SK-N-SH treated with all-trans-retinoic acid at 6 μM for 48 hours (cell line): ENCODE measurements around the gene KIR2DL3.
"Not testable (repeated sequence)": the region's sequence is repeated elsewhere in the genome, so short reads cannot be mapped to it uniquely, and the experiment has no call there.

ENCODE experiments used
- ATAC-seq: fragments of 200-7000 bp; cut with Tn5 transposase; 3 replicates; pipeline ENCODE4 v1.9.1; 2020; ENCODE audit warnings: mild to moderate bottlenecking, moderate library complexity
- ARNTL ChIP-seq: fragments of 450-650 bp; formaldehyde crosslinking; IDR thresholded peaks from 2 replicates; pipeline ENCODE4 v1.5.0; 2020; ENCODE audit warnings: low read depth, mild to moderate bottlenecking, moderate library complexity, borderline replicate concordance
- BACH2 ChIP-seq: fragments of 250-450 bp; sonication (Bioruptor Pico); IDR thresholded peaks from 2 replicates; pipeline ENCODE4 v1.9.0; 2021; ENCODE audit warnings: mild to moderate bottlenecking, borderline replicate concordance
- CSDC2 ChIP-seq: fragments of 250-450 bp; sonication (Bioruptor Pico); IDR thresholded peaks from 2 replicates; pipeline ENCODE4 v1.5.0; 2020; ENCODE audit warnings: mild to moderate bottlenecking, moderate library complexity
- CSRNP3 ChIP-seq: fragments of 250-450 bp; sonication (Bioruptor Pico); IDR thresholded peaks from 2 replicates; pipeline ENCODE4 v1.5.1; 2021; ENCODE audit warnings: mild to moderate bottlenecking, moderate library complexity
- ESRRG ChIP-seq: fragments of 250-450 bp; sonication (Bioruptor Pico); IDR thresholded peaks from 2 replicates; pipeline ENCODE4 v1.6.1; 2021; ENCODE audit warnings: mild to moderate bottlenecking
- GLIS3 ChIP-seq: fragments of 250-450 bp; sonication (Bioruptor Pico); IDR thresholded peaks from 2 replicates; pipeline ENCODE4 v1.5.0; 2020; ENCODE audit warnings: mild to moderate bottlenecking, moderate library complexity
- ISL1 ChIP-seq: fragments of 250-450 bp; sonication (Bioruptor Pico); IDR thresholded peaks from 2 replicates; pipeline ENCODE4 v2.1.2; 2022; ENCODE audit warnings: mild to moderate bottlenecking, moderate library complexity
- OSR1 ChIP-seq: fragments of 250-450 bp; sonication (Bioruptor Pico); IDR thresholded peaks from 2 replicates; pipeline ENCODE4 v1.8.0; 2022; ENCODE audit warnings: moderate library complexity, mild to moderate bottlenecking, inconsistent platforms
- PPARA ChIP-seq: fragments of 250-450 bp; sonication (Bioruptor Pico); IDR thresholded peaks from 2 replicates; pipeline ENCODE4 v1.5.0; 2020; ENCODE audit warnings: mild to moderate bottlenecking, borderline replicate concordance
- RARB ChIP-seq: fragments of 250-450 bp; sonication (Bioruptor Pico); IDR thresholded peaks from 2 replicates; pipeline ENCODE4 v1.8.0; 2021; ENCODE audit warnings: mild to moderate bottlenecking, moderate library complexity
- SNAI2 ChIP-seq: fragments of 250-450 bp; sonication (Bioruptor Pico); IDR thresholded peaks from 2 replicates; pipeline ENCODE4 v1.5.0; 2020; ENCODE audit warnings: mild to moderate bottlenecking, moderate library complexity
- TCF4 ChIP-seq: fragments of 250-450 bp; sonication (Bioruptor Pico); IDR thresholded peaks from 2 replicates; pipeline ENCODE4 v1.8.0; 2021; ENCODE audit warnings: mild to moderate bottlenecking, moderate library complexity, borderline replicate concordance
- TOX ChIP-seq: fragments of 250-450 bp; sonication (Bioruptor Pico); IDR thresholded peaks from 2 replicates; pipeline ENCODE4 v1.8.0; 2021; ENCODE audit warnings: mild to moderate bottlenecking, moderate library complexity, borderline replicate concordance
- ZFP30 ChIP-seq: fragments of 450-650 bp; formaldehyde crosslinking; IDR thresholded peaks from 2 replicates; pipeline ENCODE4 v1.5.0; 2022; ENCODE audit warnings: mild to moderate bottlenecking, moderate library complexity
- ZNF565 ChIP-seq: fragments of 450-650 bp; formaldehyde crosslinking; conservative IDR thresholded peaks from 2 replicates; pipeline ENCODE4 v1.5.0; 2020; ENCODE audit warnings: low read depth, mild to moderate bottlenecking, moderate library complexity
- ZNF70 ChIP-seq: fragments of 450-650 bp; formaldehyde crosslinking; IDR thresholded peaks from 2 replicates; pipeline ENCODE4 v1.5.0; 2020; ENCODE audit warnings: mild to moderate bottlenecking, moderate library complexity
- ZNF8 ChIP-seq: fragments of 450-650 bp; formaldehyde crosslinking; IDR thresholded peaks from 2 replicates; pipeline ENCODE4 v1.5.0; 2020; ENCODE audit warnings: mild to moderate bottlenecking, moderate library complexity
- TF ChIP-seq, protein P1 (sequence below): fragments of 250-450 bp; sonication (Bioruptor Pico); IDR thresholded peaks from 2 replicates; pipeline ENCODE4 v1.5.1; 2020; ENCODE audit warnings: low read depth, mild to moderate bottlenecking, moderate library complexity
- TF ChIP-seq, protein P2 (sequence below): fragments of 250-450 bp; sonication (Bioruptor Pico); IDR thresholded peaks from 2 replicates; pipeline ENCODE4 v1.8.0; 2021; ENCODE audit warnings: low read depth, mild to moderate bottlenecking, moderate library complexity, borderline replicate concordance
- TF ChIP-seq, protein P3 (sequence below): fragments of 250-450 bp; sonication (Bioruptor Pico); IDR thresholded peaks from 2 replicates; pipeline ENCODE4 v1.8.0; 2020; ENCODE audit warnings: mild to moderate bottlenecking, moderate library complexity, borderline replicate concordance
- TF ChIP-seq, protein P4 (sequence below): fragments of 250-450 bp; sonication (Bioruptor Pico); IDR thresholded peaks from 2 replicates; pipeline ENCODE4 v1.5.0; 2020; ENCODE audit warnings: mild to moderate bottlenecking, moderate library complexity

Gene KIR2DL3

DNA sequence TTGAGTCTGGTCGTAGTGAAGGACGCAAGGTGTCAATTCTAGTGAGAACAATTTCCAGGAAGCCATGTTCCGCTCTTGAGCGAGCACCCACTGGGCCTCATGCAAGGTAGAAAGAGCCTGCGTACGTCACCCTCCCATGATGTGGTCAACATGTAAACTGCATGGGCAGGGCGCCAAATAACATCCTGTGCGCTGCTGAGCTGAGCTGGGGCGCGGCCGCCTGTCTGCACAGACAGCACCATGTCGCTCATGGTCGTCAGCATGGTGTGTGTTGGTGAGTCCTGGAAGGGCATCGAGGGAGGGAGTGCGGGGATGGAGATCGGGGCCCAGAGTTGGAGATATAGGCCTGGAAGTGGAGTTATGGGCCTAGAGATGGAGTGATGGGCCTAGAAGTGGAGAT is at the start of gene KIR2DL3:
TSS of gene KIR2DL3 (plus strand) at position 208 of the 400 bp plus-strand sequence. CDS start at position 241, 33 bp downstream.
- ATAC-seq = not testable (repeated sequence)

- TF ChIP-seq PPARA (no peak), ARNTL (CRISPR knock-in tag) (no peak), ESRRG (CRISPR knock-in tag) (no peak), RARB (no peak), ZNF8 (CRISPR knock-in tag) (no peak), CSRNP3 (CRISPR knock-in tag) (no peak), SNAI2 (CRISPR knock-in tag) (no peak), TCF4 (CRISPR knock-in tag) (no peak), TOX (CRISPR knock-in tag) (no peak), CSDC2 (CRISPR knock-in tag) (no peak), GLIS3 (CRISPR knock-in tag) (no peak), ZNF565 (CRISPR knock-in tag) (no peak), ZNF70 (CRISPR knock-in tag) (no peak), BACH2 (CRISPR knock-in tag) (no peak), OSR1 (no peak)
- TF ChIP-seq, protein P1, sequence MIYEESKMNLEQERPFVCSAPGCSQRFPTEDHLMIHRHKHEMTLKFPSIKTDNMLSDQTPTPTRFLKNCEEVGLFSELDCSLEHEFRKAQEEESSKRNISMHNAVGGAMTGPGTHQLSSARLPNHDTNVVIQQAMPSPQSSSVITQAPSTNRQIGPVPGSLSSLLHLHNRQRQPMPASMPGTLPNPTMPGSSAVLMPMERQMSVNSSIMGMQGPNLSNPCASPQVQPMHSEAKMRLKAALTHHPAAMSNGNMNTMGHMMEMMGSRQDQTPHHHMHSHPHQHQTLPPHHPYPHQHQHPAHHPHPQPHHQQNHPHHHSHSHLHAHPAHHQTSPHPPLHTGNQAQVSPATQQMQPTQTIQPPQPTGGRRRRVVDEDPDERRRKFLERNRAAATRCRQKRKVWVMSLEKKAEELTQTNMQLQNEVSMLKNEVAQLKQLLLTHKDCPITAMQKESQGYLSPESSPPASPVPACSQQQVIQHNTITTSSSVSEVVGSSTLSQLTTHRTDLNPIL (CRISPR knock-in tag) = no peak
- TF ChIP-seq, protein P2, sequence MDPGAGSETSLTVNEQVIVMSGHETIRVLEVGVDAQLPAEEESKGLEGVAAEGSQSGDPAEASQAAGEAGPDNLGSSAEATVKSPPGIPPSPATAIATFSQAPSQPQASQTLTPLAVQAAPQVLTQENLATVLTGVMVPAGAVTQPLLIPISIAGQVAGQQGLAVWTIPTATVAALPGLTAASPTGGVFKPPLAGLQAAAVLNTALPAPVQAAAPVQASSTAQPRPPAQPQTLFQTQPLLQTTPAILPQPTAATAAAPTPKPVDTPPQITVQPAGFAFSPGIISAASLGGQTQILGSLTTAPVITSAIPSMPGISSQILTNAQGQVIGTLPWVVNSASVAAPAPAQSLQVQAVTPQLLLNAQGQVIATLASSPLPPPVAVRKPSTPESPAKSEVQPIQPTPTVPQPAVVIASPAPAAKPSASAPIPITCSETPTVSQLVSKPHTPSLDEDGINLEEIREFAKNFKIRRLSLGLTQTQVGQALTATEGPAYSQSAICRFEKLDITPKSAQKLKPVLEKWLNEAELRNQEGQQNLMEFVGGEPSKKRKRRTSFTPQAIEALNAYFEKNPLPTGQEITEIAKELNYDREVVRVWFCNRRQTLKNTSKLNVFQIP (CRISPR knock-in tag) = no peak
- TF ChIP-seq, protein P3, sequence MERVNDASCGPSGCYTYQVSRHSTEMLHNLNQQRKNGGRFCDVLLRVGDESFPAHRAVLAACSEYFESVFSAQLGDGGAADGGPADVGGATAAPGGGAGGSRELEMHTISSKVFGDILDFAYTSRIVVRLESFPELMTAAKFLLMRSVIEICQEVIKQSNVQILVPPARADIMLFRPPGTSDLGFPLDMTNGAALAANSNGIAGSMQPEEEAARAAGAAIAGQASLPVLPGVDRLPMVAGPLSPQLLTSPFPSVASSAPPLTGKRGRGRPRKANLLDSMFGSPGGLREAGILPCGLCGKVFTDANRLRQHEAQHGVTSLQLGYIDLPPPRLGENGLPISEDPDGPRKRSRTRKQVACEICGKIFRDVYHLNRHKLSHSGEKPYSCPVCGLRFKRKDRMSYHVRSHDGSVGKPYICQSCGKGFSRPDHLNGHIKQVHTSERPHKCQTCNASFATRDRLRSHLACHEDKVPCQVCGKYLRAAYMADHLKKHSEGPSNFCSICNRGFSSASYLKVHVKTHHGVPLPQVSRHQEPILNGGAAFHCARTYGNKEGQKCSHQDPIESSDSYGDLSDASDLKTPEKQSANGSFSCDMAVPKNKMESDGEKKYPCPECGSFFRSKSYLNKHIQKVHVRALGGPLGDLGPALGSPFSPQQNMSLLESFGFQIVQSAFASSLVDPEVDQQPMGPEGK (CRISPR knock-in tag) = no peak
- ATAC-seq = no peak
Measured at GRCh38 chr19:54691582-54692297, 46.6 kb upstream of the KIR2DL3 start.

GRCh38 chr19:54692298-54692615 is 46.1 kb upstream of the KIR2DL3 start:
- TF ChIP-seq ISL1 (no peak), GLIS3 (CRISPR knock-in tag) (no peak), ARNTL (CRISPR knock-in tag) (no peak), CSRNP3 (CRISPR knock-in tag) (no peak), PPARA (no peak), RARB (no peak), ZNF8 (CRISPR knock-in tag) (no peak), CSDC2 (CRISPR knock-in tag) (no peak), SNAI2 (CRISPR knock-in tag) (no peak), ZFP30 (CRISPR knock-in tag) (no peak), OSR1 (no peak), ESRRG (CRISPR knock-in tag) (no peak)
- TF ChIP-seq, protein P3 (CRISPR knock-in tag) = no peak
- TF ChIP-seq, protein P2 (CRISPR knock-in tag) = no peak
- TF ChIP-seq, protein P4, sequence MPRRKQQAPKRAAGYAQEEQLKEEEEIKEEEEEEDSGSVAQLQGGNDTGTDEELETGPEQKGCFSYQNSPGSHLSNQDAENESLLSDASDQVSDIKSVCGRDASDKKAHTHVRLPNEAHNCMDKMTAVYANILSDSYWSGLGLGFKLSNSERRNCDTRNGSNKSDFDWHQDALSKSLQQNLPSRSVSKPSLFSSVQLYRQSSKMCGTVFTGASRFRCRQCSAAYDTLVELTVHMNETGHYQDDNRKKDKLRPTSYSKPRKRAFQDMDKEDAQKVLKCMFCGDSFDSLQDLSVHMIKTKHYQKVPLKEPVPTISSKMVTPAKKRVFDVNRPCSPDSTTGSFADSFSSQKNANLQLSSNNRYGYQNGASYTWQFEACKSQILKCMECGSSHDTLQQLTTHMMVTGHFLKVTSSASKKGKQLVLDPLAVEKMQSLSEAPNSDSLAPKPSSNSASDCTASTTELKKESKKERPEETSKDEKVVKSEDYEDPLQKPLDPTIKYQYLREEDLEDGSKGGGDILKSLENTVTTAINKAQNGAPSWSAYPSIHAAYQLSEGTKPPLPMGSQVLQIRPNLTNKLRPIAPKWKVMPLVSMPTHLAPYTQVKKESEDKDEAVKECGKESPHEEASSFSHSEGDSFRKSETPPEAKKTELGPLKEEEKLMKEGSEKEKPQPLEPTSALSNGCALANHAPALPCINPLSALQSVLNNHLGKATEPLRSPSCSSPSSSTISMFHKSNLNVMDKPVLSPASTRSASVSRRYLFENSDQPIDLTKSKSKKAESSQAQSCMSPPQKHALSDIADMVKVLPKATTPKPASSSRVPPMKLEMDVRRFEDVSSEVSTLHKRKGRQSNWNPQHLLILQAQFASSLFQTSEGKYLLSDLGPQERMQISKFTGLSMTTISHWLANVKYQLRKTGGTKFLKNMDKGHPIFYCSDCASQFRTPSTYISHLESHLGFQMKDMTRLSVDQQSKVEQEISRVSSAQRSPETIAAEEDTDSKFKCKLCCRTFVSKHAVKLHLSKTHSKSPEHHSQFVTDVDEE (CRISPR knock-in tag) = no peak
- no peak for ATAC-seq
